Metanephros (tissue), 1 donor: Measurements from ENCODE around the gene SNX33. TPM values are rescaled to one million over a fixed set of nuclear protein-coding genes. Genes with fewer than 3 reads are reported as not detected.

Experiments
- total RNA-seq: library from RNA; depleted of rRNA; stranded (reverse); fragments of >200 nt; gene quantifications from one replicate; pipeline ENCODE4 v1.2.3, GENCODE V29; 2014

SNX33 gene
- total RNA-seq, result 12.4 TPM

GRCh38 chr15:75647370-75648155, at the start of gene SNX33:
TSS of gene SNX33 (plus strand) at chr15:75647912. CDS start at chr15:75649103, 1,191 bp downstream.

GRCh38 chr15:75625542-75626347, 22.0 kb upstream of the SNX33 start, which contains the start of gene SNUPN:
TSS of gene SNUPN (minus strand) at chr15:75625725. CDS start at chr15:75621051, 4,674 bp downstream.

GRCh38 chr15:75639709-75640482, 7.8 kb upstream of the SNX33 start, which contains the start of gene IMP3:
TSS of gene IMP3 (minus strand) at chr15:75640224. CDS start at chr15:75640168, 56 bp downstream.

Other genes starting within 250 kb of the SNX33 start
- gene SIN3A, start 196.2 kb upstream of the SNX33 start, total RNA-seq, result 59.6 TPM
- gene PTPN9, start 68.6 kb upstream of the SNX33 start, total RNA-seq, result 24.5 TPM
- 25.7 TPM for gene SNUPN, start 22.2 kb upstream of the SNX33 start, total RNA-seq
- gene IMP3, start 7.7 kb upstream of the SNX33 start, total RNA-seq, result 68.1 TPM
- 45.7 TPM for gene CSPG4, start 64.9 kb downstream of the SNX33 start, total RNA-seq
- 30.6 TPM for gene UBE2Q2, start 195.5 kb downstream of the SNX33 start, total RNA-seq